WERI-Rb-1 (cell line): ENCODE data around the gene NR3C1.

ENCODE experiments used
- DNase-seq: peaks from one replicate; pipeline ENCODE4 v3.0.0-alpha.2; 2020
- H3K27ac ChIP-seq: fragments of 250-450 bp; sonication (Bioruptor Pico); 2 replicates; pipeline ENCODE4 v1.5.1; 2020; ENCODE audit warnings: mild to moderate bottlenecking, moderate library complexity
- H3K27me3 ChIP-seq: fragments of 250-450 bp; sonication (Bioruptor Pico); 2 replicates; pipeline ENCODE4 v1.5.1; 2021; ENCODE audit warnings: mild to moderate bottlenecking, low read depth, moderate library complexity; ENCODE audit not compliant: insufficient read depth, severe bottlenecking
- H3K36me3 ChIP-seq: fragments of 250-450 bp; sonication (Bioruptor Pico); 2 replicates; pipeline ENCODE4 v1.5.1; 2020; ENCODE audit warnings: mild to moderate bottlenecking, moderate library complexity
- H3K4me3 ChIP-seq: 2 replicates; pipeline ENCODE4 v1.5.1; 2011; ENCODE audit warnings: low read depth, mild to moderate bottlenecking, control low read depth, low read length
- H3K9me3 ChIP-seq: fragments of 250-450 bp; sonication (Bioruptor Pico); 2 replicates; pipeline ENCODE4 v1.5.1; 2021; ENCODE audit warnings: mild to moderate bottlenecking, moderate library complexity; ENCODE audit not compliant: severe bottlenecking
- CTCF ChIP-seq: IDR thresholded peaks from 2 replicates; pipeline ENCODE4 v1.5.1; 2011; ENCODE audit warnings: low read depth, mild to moderate bottlenecking, control low read depth, inconsistent platforms, low read length

Gene NR3C1

GRCh38 chr5:143314659-143315058 is 88.8 kb downstream of the NR3C1 start:
- no peak for TF ChIP-seq CTCF
- Histone ChIP-seq H3K9me3 (no peaks in the 10 kb centered on the region), H3K4me3 (no peak overlapping the region), H3K36me3 (0 out of 2 replicates have a peak, but pooled peaks cover 2% of the 10 kb centered on the region), H3K27me3 (no peaks in the 10 kb centered on the region), H3K27ac (no peak overlapping the region)
- DNase-seq = no peak

- TF ChIP-seq CTCF = no peak
- Histone ChIP-seq H3K4me3 (no peak overlapping the region), H3K36me3 (0 out of 2 replicates have a peak, but pooled peaks cover 2% of the 10 kb centered on the region), H3K9me3 (no peaks in the 10 kb centered on the region), H3K27ac (no peak overlapping the region), H3K27me3 (no peaks in the 10 kb centered on the region)
- DNase-seq = no peak
These were observed 89.4 kb downstream of the NR3C1 start for GRCh38 chr5:143314099-143314498.

GRCh38 chr5:143313298-143313852 is 90.1 kb downstream of the NR3C1 start:
- H3K36me3 ChIP-seq = 0 out of 2 replicates have a peak, but pooled peaks cover 2% of the 10 kb centered on the region
- DNase-seq = no peak
- TF ChIP-seq CTCF = no peak
- H3K27ac ChIP-seq = no peak overlapping the region
- H3K27me3 ChIP-seq = no peaks in the 10 kb centered on the region
- H3K4me3 ChIP-seq = no peak overlapping the region
- H3K9me3 ChIP-seq = no peaks in the 10 kb centered on the region

- TF ChIP-seq CTCF = no peak
- no peak for DNase-seq
- Histone ChIP-seq H3K4me3 (no peak overlapping the region), H3K27me3 (no peaks in the 10 kb centered on the region), H3K9me3 (no peaks in the 10 kb centered on the region), H3K27ac (no peak overlapping the region), H3K36me3 (0 out of 2 replicates have a peak, but pooled peaks cover 2% of the 10 kb centered on the region)
These were observed 90.7 kb downstream of the NR3C1 start for GRCh38 chr5:143312822-143313221.

- H3K36me3 ChIP-seq = 0 out of 2 replicates have a peak, but pooled peaks cover 2% of the 10 kb centered on the region
- H3K27ac ChIP-seq = no peak overlapping the region
- no peaks in the 10 kb centered on the region for H3K27me3 ChIP-seq
- no peaks in the 10 kb centered on the region for H3K9me3 ChIP-seq
- TF ChIP-seq CTCF = no peak
- H3K4me3 ChIP-seq = no peak overlapping the region
- DNase-seq = no peak
These were observed 91.5 kb downstream of the NR3C1 start for GRCh38 chr5:143311955-143312354.

- no peak for TF ChIP-seq CTCF
- DNase-seq = no peak
- H3K27ac ChIP-seq = no peak overlapping the region
- H3K36me3 ChIP-seq = 0 out of 2 replicates have a peak, but pooled peaks cover 2% of the 10 kb centered on the region
- no peaks in the 10 kb centered on the region for H3K9me3 ChIP-seq
- H3K27me3 ChIP-seq = no peaks in the 10 kb centered on the region
- no peak overlapping the region for H3K4me3 ChIP-seq
These were observed 92.1 kb downstream of the NR3C1 start for GRCh38 chr5:143311428-143311827.
